Endodermal cell (in vitro differentiated cells): Measurements from ENCODE around the gene MARK3. TPM values are rescaled to one million over a fixed set of nuclear protein-coding genes. Genes with fewer than 3 reads are reported as not detected.

Source experiments
- DNase-seq: peaks from one replicate; pipeline ENCODE4 v3.0.0-alpha.2; 2017
- H3K27ac ChIP-seq: 2 replicates; pipeline ENCODE4 v1.5.1; 2013; ENCODE audit warnings: mild to moderate bottlenecking, low read depth, low read length, moderate library complexity
- H3K27me3 ChIP-seq: 2 replicates; pipeline ENCODE4 v1.6.1; 2013; ENCODE audit warnings: mild to moderate bottlenecking, low read length, moderate library complexity; ENCODE audit not compliant: insufficient read depth, control insufficient read depth, poor library complexity, severe bottlenecking
- H3K36me3 ChIP-seq: 2 replicates; pipeline ENCODE4 v1.7.0; 2013; ENCODE audit warnings: mild to moderate bottlenecking, low read length, moderate library complexity; ENCODE audit not compliant: control insufficient read depth, insufficient read depth
- H3K4me1 ChIP-seq: one replicate; pipeline ENCODE4 v1.7.0; 2013; ENCODE audit warnings: low read length; ENCODE audit not compliant: control insufficient read depth, insufficient read depth
- H3K4me3 ChIP-seq: 2 replicates; pipeline ENCODE4 v1.5.1; 2013; ENCODE audit warnings: mild to moderate bottlenecking, low read length, moderate library complexity
- H3K9ac ChIP-seq: 2 replicates; pipeline ENCODE4 v1.6.1; 2013; ENCODE audit warnings: mild to moderate bottlenecking, low read length, moderate library complexity; ENCODE audit not compliant: poor library complexity, severe bottlenecking; ENCODE audit errors: extremely low read depth
- H3K9me3 ChIP-seq: 2 replicates; pipeline ENCODE4 v1.6.1; 2013; ENCODE audit warnings: mild to moderate bottlenecking, low read length, moderate library complexity; ENCODE audit not compliant: control insufficient read depth
- H3K27ac Mint-ChIP-seq: 2 replicates; pipeline ENCODE4 v1.8.0; 2020; ENCODE audit warnings: mixed read lengths
- H3K27me3 Mint-ChIP-seq: 2 replicates; pipeline ENCODE4 v1.8.0; 2021; ENCODE audit warnings: mild to moderate bottlenecking, mixed read lengths; ENCODE audit not compliant: insufficient read depth
- H3K36me3 Mint-ChIP-seq: 2 replicates; pipeline ENCODE4 v1.8.0; 2020; ENCODE audit warnings: low read depth, mixed read lengths
- H3K4me1 Mint-ChIP-seq: 2 replicates; pipeline ENCODE4 v1.8.0; 2020; ENCODE audit warnings: mixed read lengths
- H3K4me3 Mint-ChIP-seq: 2 replicates; pipeline ENCODE4 v1.8.0; 2020; ENCODE audit warnings: mild to moderate bottlenecking, moderate library complexity, mixed read lengths
- H3K9me3 Mint-ChIP-seq: 2 replicates; pipeline ENCODE4 v1.8.0; 2020; ENCODE audit warnings: mild to moderate bottlenecking, mixed read lengths
- WGBS, 2 experiments: methylation state at CpG; one replicate each; pipeline versions ENCODE4 v1.1.5 to v1.1.7; 2013; ENCODE audit warnings: missing lambda C conversion rate in 2 of 2, mixed read lengths in 1 of 2; ENCODE audit not compliant: insufficient coverage in 1 of 2, insufficient read length in 1 of 2; 5-methylcytosine and 5-hydroxymethylcytosine counted together
- total RNA-seq, 2 donors: library from RNA; stranded (reverse); fragmentation: NEBNext Ultra II Directional in 1 of 2; extraction: Animal tissue kit (Norgen Biotek cat#: 25700) in 1 of 2; gene quantifications; 2 replicates in 1 of 2; 3 replicates in 1 of 2; pipeline ENCODE4 v1.2.1, GENCODE V29; 2021
- TF ChIP-seq, protein P1 (sequence below): fragments of 200-600 bp; sonication (generic); conservative IDR thresholded peaks from 2 replicates; pipeline ENCODE4 v1.5.0; 2021; ENCODE audit warnings: antibody characterized with exemption, mild to moderate bottlenecking

MARK3 gene
- total RNA-seq, 2 donors from 2014 or later: 95.8 to 106 TPM

GRCh38 chr14:103366741-103367140, 18.5 kb upstream of the MARK3 start:
- Mint-ChIP-seq H3K27ac (no peak overlapping the region), H3K27me3 (no peaks in the 10 kb centered on the region), H3K9me3 (peaks cover 28% of the 10 kb centered on the region), H3K36me3 (no peaks in the 10 kb centered on the region), H3K4me1 (no peaks in the 10 kb centered on the region), H3K4me3 (no peak overlapping the region)
- DNase-seq: no peak
- 93 to 97% methylated on average over 4 to 6 of the region's 6 CpGs for WGBS, 2 experiments
- Histone ChIP-seq H3K27ac (no peak overlapping the region), H3K9me3 (peaks cover 19% of the 10 kb centered on the region), H3K27me3 (no peaks in the 10 kb centered on the region), H3K36me3 (no peaks in the 10 kb centered on the region), H3K9ac (no peak overlapping the region), H3K4me1 (no peaks in the 10 kb centered on the region), H3K4me3 (no peak overlapping the region)
- TF ChIP-seq, protein P1, sequence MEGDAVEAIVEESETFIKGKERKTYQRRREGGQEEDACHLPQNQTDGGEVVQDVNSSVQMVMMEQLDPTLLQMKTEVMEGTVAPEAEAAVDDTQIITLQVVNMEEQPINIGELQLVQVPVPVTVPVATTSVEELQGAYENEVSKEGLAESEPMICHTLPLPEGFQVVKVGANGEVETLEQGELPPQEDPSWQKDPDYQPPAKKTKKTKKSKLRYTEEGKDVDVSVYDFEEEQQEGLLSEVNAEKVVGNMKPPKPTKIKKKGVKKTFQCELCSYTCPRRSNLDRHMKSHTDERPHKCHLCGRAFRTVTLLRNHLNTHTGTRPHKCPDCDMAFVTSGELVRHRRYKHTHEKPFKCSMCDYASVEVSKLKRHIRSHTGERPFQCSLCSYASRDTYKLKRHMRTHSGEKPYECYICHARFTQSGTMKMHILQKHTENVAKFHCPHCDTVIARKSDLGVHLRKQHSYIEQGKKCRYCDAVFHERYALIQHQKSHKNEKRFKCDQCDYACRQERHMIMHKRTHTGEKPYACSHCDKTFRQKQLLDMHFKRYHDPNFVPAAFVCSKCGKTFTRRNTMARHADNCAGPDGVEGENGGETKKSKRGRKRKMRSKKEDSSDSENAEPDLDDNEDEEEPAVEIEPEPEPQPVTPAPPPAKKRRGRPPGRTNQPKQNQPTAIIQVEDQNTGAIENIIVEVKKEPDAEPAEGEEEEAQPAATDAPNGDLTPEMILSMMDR: no peak

DNA sequence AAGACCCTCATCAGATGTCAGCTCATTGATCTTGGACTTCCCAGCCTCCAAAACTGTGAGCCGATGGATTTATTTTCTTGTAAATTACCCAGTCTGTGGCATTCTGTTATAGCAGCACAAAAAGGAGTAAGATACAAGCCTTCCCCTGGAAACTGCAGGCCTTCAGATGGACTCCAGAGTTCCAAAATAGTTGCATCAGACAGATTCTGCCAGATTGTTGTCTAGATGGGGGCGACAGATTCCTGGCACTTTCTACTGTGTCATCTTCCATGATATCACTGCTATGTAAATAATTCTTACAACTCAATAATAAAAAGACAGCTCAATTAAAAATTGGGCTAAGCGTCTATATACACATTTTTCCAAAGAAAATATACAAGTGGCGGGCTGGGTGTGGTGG, 17.2 kb upstream of the MARK3 start:
- H3K27ac ChIP-seq: no peak overlapping the region
- TF ChIP-seq, protein P1: no peak
- Mint-ChIP-seq H3K27ac (no peak overlapping the region), H3K9me3 (peaks cover 16% of the 10 kb centered on the region), H3K27me3 (no peaks in the 10 kb centered on the region), H3K36me3 (no peaks in the 10 kb centered on the region), H3K4me3 (no peak overlapping the region), H3K4me1 (peaks cover 5% of the 10 kb centered on the region)
- H3K9ac ChIP-seq: no peak overlapping the region
- 78 to 95% methylated on average over 3 to 4 of the region's 4 CpGs for WGBS, 2 experiments
- no peaks in the 10 kb centered on the region for H3K27me3 ChIP-seq
- peaks cover 7% of the 10 kb centered on the region for H3K9me3 ChIP-seq
- no peaks in the 10 kb centered on the region for H3K36me3 ChIP-seq
- DNase-seq: no peak
- H3K4me3 ChIP-seq: no peak overlapping the region
- no peaks in the 10 kb centered on the region for H3K4me1 ChIP-seq

GRCh38 chr14:103370087-103370486, 15.1 kb upstream of the MARK3 start:
- H3K9ac ChIP-seq: no peak overlapping the region
- H3K4me1 ChIP-seq: no peaks in the 10 kb centered on the region
- peaks cover 2% of the 10 kb centered on the region for H3K9me3 Mint-ChIP-seq
- H3K27ac ChIP-seq: no peak overlapping the region
- H3K9me3 ChIP-seq: no peaks in the 10 kb centered on the region
- TF ChIP-seq, protein P1: no peak
- H3K27me3 Mint-ChIP-seq: no peaks in the 10 kb centered on the region
- no peak for DNase-seq
- H3K27me3 ChIP-seq: no peaks in the 10 kb centered on the region
- no peak overlapping the region for H3K27ac Mint-ChIP-seq
- no peaks in the 10 kb centered on the region for H3K36me3 Mint-ChIP-seq
- H3K4me3 ChIP-seq: no peak overlapping the region
- no peaks in the 10 kb centered on the region for H3K36me3 ChIP-seq
- no peak overlapping the region for H3K4me3 Mint-ChIP-seq
- 84 to 92% methylated on average over 3 of the region's 3 CpGs for WGBS, 2 experiments
- H3K4me1 Mint-ChIP-seq: peaks cover 5% of the 10 kb centered on the region
